Natural killer cell treated with Interleukin-12 subunit alpha and Interleukin-12 subunit beta and Interleukin-15 and Interleukin-18, amount 100 ng/mL, for 72 hours (primary cell): Measurements from ENCODE around the gene CMTM8. TPM values are rescaled to one million over a fixed set of nuclear protein-coding genes. Genes with fewer than 3 reads are reported as not detected.

Experiments used
- ATAC-seq, 2 donors: fragments of 150-1000 bp; cut with Tn5 transposase in 1 of 2; sonication (Bioruptor Pico), chemical (Tn5 transposase) in 1 of 2; 2 replicates each; pipeline ENCODE4 v1.10.0; 2021
- DNase-seq: peaks from one replicate; pipeline ENCODE4 v3.0.0; 2022; ENCODE audit warnings: low spot score
- H3K27ac Mint-ChIP-seq, 2 donors: 1 replicate in 1 of 2; 2 replicates in 1 of 2; pipeline ENCODE4 v1.8.0; 2022; ENCODE audit warnings: mixed read lengths in 2 of 2, mild to moderate bottlenecking in 1 of 2, moderate library complexity in 1 of 2
- H3K27me3 Mint-ChIP-seq, 2 donors: 1 replicate in 1 of 2; 2 replicates in 1 of 2; pipeline ENCODE4 v1.8.0; 2022; ENCODE audit warnings: mixed read lengths in 2 of 2
- H3K36me3 Mint-ChIP-seq: one replicate; pipeline ENCODE4 v1.8.0; 2022; ENCODE audit warnings: mixed read lengths
- H3K4me1 Mint-ChIP-seq, 2 donors: 1 replicate in 1 of 2; 2 replicates in 1 of 2; pipeline ENCODE4 v1.8.0; 2022; ENCODE audit warnings: low read depth in 2 of 2, mixed read lengths in 2 of 2, mild to moderate bottlenecking in 1 of 2
- H3K4me3 Mint-ChIP-seq: one replicate; pipeline ENCODE4 v1.8.0; 2022; ENCODE audit warnings: mixed read lengths
- H3K9me3 Mint-ChIP-seq: 2 replicates; pipeline ENCODE4 v1.8.0; 2022; ENCODE audit warnings: mixed read lengths
- total RNA-seq, 2 donors: library from RNA; stranded (reverse); gene quantifications; one replicate each; pipeline ENCODE4 v1.2.3, GENCODE V29; 2022

The CMTM8 gene
- total RNA-seq, 2 donors from 2014 or later: 0.36 to 0.48 TPM

- H3K4me3 Mint-ChIP-seq: peak overlapping the region; percentile 66
- no peak for DNase-seq
- no peak for ATAC-seq
- H3K4me1 Mint-ChIP-seq: peaks cover 9 to 11% of the 10 kb centered on the region in 2 donors
- H3K27ac Mint-ChIP-seq: no peak overlapping the region
- no peaks in the 10 kb centered on the region for H3K9me3 Mint-ChIP-seq
- H3K36me3 Mint-ChIP-seq: no peaks in the 10 kb centered on the region
- peaks cover 22 to 25% of the 10 kb centered on the region in 2 donors for H3K27me3 Mint-ChIP-seq
These were observed 1.7 kb downstream of the CMTM8 start for GRCh38 chr3:32240159-32240545.

- Mint-ChIP-seq H3K36me3 (no peaks in the 10 kb centered on the region), H3K4me1 (peaks cover 11% of the 10 kb centered on the region in 2 donors), H3K9me3 (no peaks in the 10 kb centered on the region), H3K27ac (no peak overlapping the region), H3K4me3 (no peak overlapping the region), H3K27me3 (peaks cover 19 to 25% of the 10 kb centered on the region in 2 donors)
- ATAC-seq (no peak), DNase-seq (no peak)
These were observed 2.6 kb downstream of the CMTM8 start for GRCh38 chr3:32241100-32241499.

GRCh38 chr3:32243519-32243918, 5.0 kb downstream of the CMTM8 start:
- ATAC-seq (no peak), DNase-seq (no peak)
- H3K4me1 Mint-ChIP-seq: peaks cover 14 to 15% of the 10 kb centered on the region in 2 donors
- no peak overlapping the region for H3K4me3 Mint-ChIP-seq
- no peak overlapping the region for H3K27ac Mint-ChIP-seq
- no peaks in the 10 kb centered on the region for H3K36me3 Mint-ChIP-seq
- no peaks in the 10 kb centered on the region for H3K9me3 Mint-ChIP-seq
- peaks cover 15 to 16% of the 10 kb centered on the region in 2 donors for H3K27me3 Mint-ChIP-seq

GRCh38 chr3:32245200-32245599, 6.7 kb downstream of the CMTM8 start:
- Mint-ChIP-seq H3K4me1 (peaks cover 7 to 15% of the 10 kb centered on the region in 2 donors), H3K4me3 (no peak overlapping the region), H3K9me3 (no peaks in the 10 kb centered on the region), H3K36me3 (no peaks in the 10 kb centered on the region), H3K27ac (no peak overlapping the region), H3K27me3 (peaks cover 8% of the 10 kb centered on the region in 2 donors)
- DNase-seq (no peak), ATAC-seq (no peak)

- peaks cover 8 to 10% of the 10 kb centered on the region in 2 donors for H3K27me3 Mint-ChIP-seq
- DNase-seq (no peak), ATAC-seq (no peak)
- H3K9me3 Mint-ChIP-seq: no peaks in the 10 kb centered on the region
- H3K27ac Mint-ChIP-seq: no peak overlapping the region
- H3K4me3 Mint-ChIP-seq: no peak overlapping the region
- H3K4me1 Mint-ChIP-seq: peaks cover 7 to 15% of the 10 kb centered on the region in 2 donors
- no peaks in the 10 kb centered on the region for H3K36me3 Mint-ChIP-seq
These were observed 7.7 kb downstream of the CMTM8 start for GRCh38 chr3:32246079-32246675.

GRCh38 chr3:32249184-32249782, 10.8 kb downstream of the CMTM8 start:
- Mint-ChIP-seq H3K27me3 (peaks cover under 1 to 9% of the 10 kb centered on the region in 2 donors), H3K4me1 (peaks cover 7 to 15% of the 10 kb centered on the region in 2 donors), H3K9me3 (no peaks in the 10 kb centered on the region), H3K4me3 (no peak overlapping the region), H3K36me3 (peaks cover under 1% of the 10 kb centered on the region), H3K27ac (no peak overlapping the region)
- DNase-seq (no peak), ATAC-seq (peak; percentile 62 to 82)

- Mint-ChIP-seq H3K9me3 (no peaks in the 10 kb centered on the region), H3K27me3 (peaks cover 14% of the 10 kb centered on the region in 2 donors), H3K4me1 (peaks cover 3 to 7% of the 10 kb centered on the region in 2 donors), H3K27ac (no peak overlapping the region), H3K36me3 (peaks cover 10% of the 10 kb centered on the region), H3K4me3 (no peak overlapping the region)
- DNase-seq (no peak), ATAC-seq (no peak)
These were observed 15.8 kb downstream of the CMTM8 start for GRCh38 chr3:32254268-32254667.

GRCh38 chr3:32255345-32255744, 16.9 kb downstream of the CMTM8 start:
- ATAC-seq (no peak), DNase-seq (no peak)
- peaks cover 14% of the 10 kb centered on the region in 2 donors for H3K27me3 Mint-ChIP-seq
- H3K4me3 Mint-ChIP-seq: no peak overlapping the region
- H3K27ac Mint-ChIP-seq: no peak overlapping the region
- H3K36me3 Mint-ChIP-seq: peaks cover 10% of the 10 kb centered on the region
- no peaks in the 10 kb centered on the region for H3K9me3 Mint-ChIP-seq
- no peaks in the 10 kb centered on the region for H3K4me1 Mint-ChIP-seq

- H3K4me3 Mint-ChIP-seq: no peak overlapping the region
- no peak for ATAC-seq
- H3K27me3 Mint-ChIP-seq: peaks cover 12 to 14% of the 10 kb centered on the region in 2 donors
- no peaks in the 10 kb centered on the region for H3K4me1 Mint-ChIP-seq
- no peak overlapping the region for H3K27ac Mint-ChIP-seq
- H3K9me3 Mint-ChIP-seq: no peaks in the 10 kb centered on the region
- DNase-seq: no peak
- H3K36me3 Mint-ChIP-seq: peaks cover 10% of the 10 kb centered on the region
These were observed 17.7 kb downstream of the CMTM8 start for GRCh38 chr3:32256206-32256605.

- H3K9me3 Mint-ChIP-seq: no peaks in the 10 kb centered on the region
- H3K27me3 Mint-ChIP-seq: peaks cover 12 to 14% of the 10 kb centered on the region in 2 donors
- no peak overlapping the region for H3K4me3 Mint-ChIP-seq
- H3K36me3 Mint-ChIP-seq: peaks cover 10% of the 10 kb centered on the region
- no peaks in the 10 kb centered on the region for H3K4me1 Mint-ChIP-seq
- H3K27ac Mint-ChIP-seq: no peak overlapping the region
- ATAC-seq (no peak), DNase-seq (no peak)
These were observed 18.6 kb downstream of the CMTM8 start for GRCh38 chr3:32257042-32257441.

- no peak overlapping the region for H3K4me3 Mint-ChIP-seq
- H3K9me3 Mint-ChIP-seq: no peaks in the 10 kb centered on the region
- H3K27ac Mint-ChIP-seq: no peak overlapping the region
- no peak for DNase-seq
- peaks cover 10% of the 10 kb centered on the region for H3K36me3 Mint-ChIP-seq
- H3K4me1 Mint-ChIP-seq: no peaks in the 10 kb centered on the region
- ATAC-seq: no peak
- H3K27me3 Mint-ChIP-seq: peaks cover 12 to 20% of the 10 kb centered on the region in 2 donors
These were observed 19.4 kb downstream of the CMTM8 start for GRCh38 chr3:32257641-32258438.

- H3K27me3 Mint-ChIP-seq: peaks cover 12 to 20% of the 10 kb centered on the region in 2 donors
- DNase-seq (no peak), ATAC-seq (peak in 1 of 2 donors; percentile 24)
- no peaks in the 10 kb centered on the region for H3K9me3 Mint-ChIP-seq
- H3K4me1 Mint-ChIP-seq: no peaks in the 10 kb centered on the region
- no peak overlapping the region for H3K4me3 Mint-ChIP-seq
- H3K27ac Mint-ChIP-seq: no peak overlapping the region
- peaks cover 10% of the 10 kb centered on the region for H3K36me3 Mint-ChIP-seq
These were observed 20.4 kb downstream of the CMTM8 start for GRCh38 chr3:32258869-32259268.

- no peak overlapping the region for H3K27ac Mint-ChIP-seq
- DNase-seq: no peak
- no peak overlapping the region for H3K4me3 Mint-ChIP-seq
- H3K9me3 Mint-ChIP-seq: no peaks in the 10 kb centered on the region
- H3K27me3 Mint-ChIP-seq: peaks cover 13 to 20% of the 10 kb centered on the region in 2 donors
- ATAC-seq: no peak
- no peaks in the 10 kb centered on the region for H3K4me1 Mint-ChIP-seq
- H3K36me3 Mint-ChIP-seq: no peaks in the 10 kb centered on the region
These were observed 23.1 kb downstream of the CMTM8 start for GRCh38 chr3:32261545-32261944.

GRCh38 chr3:32262201-32262600, 23.7 kb downstream of the CMTM8 start:
- Mint-ChIP-seq H3K27me3 (peaks cover 12 to 20% of the 10 kb centered on the region in 2 donors), H3K4me1 (no peaks in the 10 kb centered on the region), H3K9me3 (no peaks in the 10 kb centered on the region), H3K27ac (no peak overlapping the region), H3K4me3 (no peak overlapping the region), H3K36me3 (no peaks in the 10 kb centered on the region)
- no peak for DNase-seq
- no peak for ATAC-seq
